Measurements from ENCODE around the gene MRPL53.
A peak's percentile ranks its signal among the peaks of the same experiment; 100 is the strongest.

The MRPL53 gene

GRCh38 chr2:74439373-74439772, 33.1 kb downstream of the MRPL53 start:
- DNase-seq (ENCODE audit: low read depth) = no peak
- peak overlapping the region; percentile 54 for H3K4me3 ChIP-seq (ENCODE audit: low read depth, low read length)
- TF ChIP-seq, protein P1, sequence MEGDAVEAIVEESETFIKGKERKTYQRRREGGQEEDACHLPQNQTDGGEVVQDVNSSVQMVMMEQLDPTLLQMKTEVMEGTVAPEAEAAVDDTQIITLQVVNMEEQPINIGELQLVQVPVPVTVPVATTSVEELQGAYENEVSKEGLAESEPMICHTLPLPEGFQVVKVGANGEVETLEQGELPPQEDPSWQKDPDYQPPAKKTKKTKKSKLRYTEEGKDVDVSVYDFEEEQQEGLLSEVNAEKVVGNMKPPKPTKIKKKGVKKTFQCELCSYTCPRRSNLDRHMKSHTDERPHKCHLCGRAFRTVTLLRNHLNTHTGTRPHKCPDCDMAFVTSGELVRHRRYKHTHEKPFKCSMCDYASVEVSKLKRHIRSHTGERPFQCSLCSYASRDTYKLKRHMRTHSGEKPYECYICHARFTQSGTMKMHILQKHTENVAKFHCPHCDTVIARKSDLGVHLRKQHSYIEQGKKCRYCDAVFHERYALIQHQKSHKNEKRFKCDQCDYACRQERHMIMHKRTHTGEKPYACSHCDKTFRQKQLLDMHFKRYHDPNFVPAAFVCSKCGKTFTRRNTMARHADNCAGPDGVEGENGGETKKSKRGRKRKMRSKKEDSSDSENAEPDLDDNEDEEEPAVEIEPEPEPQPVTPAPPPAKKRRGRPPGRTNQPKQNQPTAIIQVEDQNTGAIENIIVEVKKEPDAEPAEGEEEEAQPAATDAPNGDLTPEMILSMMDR (IDR thresholded peaks at IDR 0.05; ENCODE audit: low read depth, low read length, missing control alignments) = no peak
- in situ Hi-C loops (cut with HindIII; ENCODE audit: low sequenced_read_pairs) = loop anchor here (5.0 kb wide), 1 partner anchor 88 kb away; the partner anchor contains the start of genes AUP1, DQX1 and HTRA2

- TF ChIP-seq, protein P1 (IDR thresholded peaks at IDR 0.05; ENCODE audit: low read depth, low read length, missing control alignments) = no peak
- DNase-seq (ENCODE audit: low read depth) = no peak
- in situ Hi-C loops (cut with HindIII; ENCODE audit: low sequenced_read_pairs) = loop anchor here (5.0 kb wide), 1 partner anchor 89 kb away; the partner anchor contains the start of genes AUP1, DQX1 and HTRA2
- H3K4me3 ChIP-seq (ENCODE audit: low read depth, low read length) = no peak overlapping the region
These were observed 34.2 kb downstream of the MRPL53 start for GRCh38 chr2:74438248-74438647.

- in situ Hi-C loops (cut with HindIII; ENCODE audit: low sequenced_read_pairs) = loop anchor here (5.0 kb wide), 1 partner anchor 90 kb away; the partner anchor contains the start of genes AUP1, DQX1 and HTRA2
- H3K4me3 ChIP-seq (ENCODE audit: low read depth, low read length) = no peak overlapping the region
- DNase-seq (ENCODE audit: low read depth) = no peak
- TF ChIP-seq, protein P1 (IDR thresholded peaks at IDR 0.05; ENCODE audit: low read depth, low read length, missing control alignments) = no peak
These were observed 35.4 kb downstream of the MRPL53 start for GRCh38 chr2:74436848-74437695.

GRCh38 chr2:74436111-74436805, 36.2 kb downstream of the MRPL53 start:
- in situ Hi-C loops (cut with HindIII; ENCODE audit: low sequenced_read_pairs) = loop anchor here (5.0 kb wide), 1 partner anchor 91 kb away; the partner anchor contains the start of genes AUP1, DQX1 and HTRA2
- DNase-seq (ENCODE audit: low read depth) = no peak
- H3K4me3 ChIP-seq (ENCODE audit: low read depth, low read length) = no peak overlapping the region
- TF ChIP-seq, protein P1 (IDR thresholded peaks at IDR 0.05; ENCODE audit: low read depth, low read length, missing control alignments) = no peak

- in situ Hi-C loops (cut with HindIII; ENCODE audit: low sequenced_read_pairs) = no loop called here
- DNase-seq (ENCODE audit: low read depth) = no peak
- H3K4me3 ChIP-seq (ENCODE audit: low read depth, low read length) = no peak overlapping the region
- TF ChIP-seq, protein P1 (IDR thresholded peaks at IDR 0.05; ENCODE audit: low read depth, low read length, missing control alignments) = no peak
These were observed 42.0 kb downstream of the MRPL53 start for GRCh38 chr2:74430502-74430901.

Measured in astrocyte of the cerebellum (primary cell).